GM12891 (cell line): ENCODE data around the gene SMTNL2.
"Not testable (repeated sequence)": the region's sequence is repeated elsewhere in the genome, so short reads cannot be mapped to it uniquely, and the experiment has no call there.

Experiments
- DNase-seq: peaks from one replicate; pipeline ENCODE4 v3.0.0; 2011; ENCODE audit warnings: low spot score; ENCODE audit not compliant: insufficient read length
- FAIRE-seq: peaks from 2 replicates; lab custom pipeline; 2011; peaks lifted over from hg19 to GRCh38; lab: Jason Lieb, UNC
- PAX5 ChIP-seq: IDR thresholded peaks from 2 replicates; pipeline ENCODE4 v1.6.1; 2011; ENCODE audit warnings: low read length, moderate library complexity, mild to moderate bottlenecking; ENCODE audit not compliant: insufficient read depth, severe bottlenecking
- POLR2A ChIP-seq: IDR thresholded peaks from 2 replicates; pipeline ENCODE4 v1.6.1; 2011; ENCODE audit warnings: low read depth, low read length, control low read depth
- POLR2AphosphoS5 ChIP-seq: IDR thresholded peaks from 2 replicates; pipeline ENCODE4 v1.6.1; 2011; ENCODE audit warnings: low read depth, low read length, control low read depth
- POU2F2 ChIP-seq: IDR thresholded peaks from 2 replicates; pipeline ENCODE4 v1.6.1; 2011; ENCODE audit warnings: low read depth, mild to moderate bottlenecking, control low read depth, low read length, moderate library complexity
- SPI1 ChIP-seq: IDR thresholded peaks from 2 replicates; pipeline ENCODE4 v1.6.1; 2011; ENCODE audit warnings: low read depth, low read length, control low read depth
- TAF1 ChIP-seq: IDR thresholded peaks from 2 replicates; pipeline ENCODE4 v1.6.1; 2011; ENCODE audit warnings: low read depth, low read length, control low read depth

Gene SMTNL2

GRCh38 chr17:4616476-4616875 is 32.1 kb downstream of the SMTNL2 start:
- no peak for TF ChIP-seq POLR2AphosphoS5
- TF ChIP-seq TAF1, result no peak
- no peak for TF ChIP-seq SPI1
- TF ChIP-seq PAX5, result no peak
- no peak for TF ChIP-seq POLR2A
- no peak for TF ChIP-seq POU2F2
- DNase-seq, result no peak
- no peak for FAIRE-seq

GRCh38 chr17:4617090-4617489 is 32.8 kb downstream of the SMTNL2 start:
- FAIRE-seq, result no peak
- DNase-seq, result no peak
- TF ChIP-seq POLR2AphosphoS5 (no peak), TAF1 (no peak)

GRCh38 chr17:4617590-4618351 is 33.4 kb downstream of the SMTNL2 start:
- FAIRE-seq, result no peak
- TF ChIP-seq TAF1 (no peak), SPI1 (no peak), POU2F2 (no peak), POLR2A (no peak), PAX5 (no peak), POLR2AphosphoS5 (no peak)
- no peak for DNase-seq

- DNase-seq (no peak), FAIRE-seq (no peak)
- TF ChIP-seq POU2F2, result no peak
- TF ChIP-seq SPI1, result no peak
- TF ChIP-seq PAX5, result no peak
- no peak for TF ChIP-seq TAF1
- no peak for TF ChIP-seq POLR2AphosphoS5
- TF ChIP-seq POLR2A, result no peak
Observed at GRCh38 chr17:4620531-4621101, 36.3 kb downstream of the SMTNL2 start.

- TF ChIP-seq POLR2A, result no peak
- TF ChIP-seq TAF1, result no peak
- TF ChIP-seq SPI1, result no peak
- no peak for TF ChIP-seq POLR2AphosphoS5
- no peak for TF ChIP-seq POU2F2
- no peak for TF ChIP-seq PAX5
- DNase-seq (no peak), FAIRE-seq (no peak)
Observed at GRCh38 chr17:4622375-4622774, 38.0 kb downstream of the SMTNL2 start.

- TF ChIP-seq SPI1 (no peak), TAF1 (no peak), POLR2A (no peak), POU2F2 (no peak)
- no peak for FAIRE-seq
- no peak for DNase-seq
Observed at GRCh38 chr17:4623249-4623648, 38.9 kb downstream of the SMTNL2 start.

GRCh38 chr17:4624451-4624911 is 40.2 kb downstream of the SMTNL2 start:
- FAIRE-seq, result peak; percentile 75
- DNase-seq, result not testable (repeated sequence)

GRCh38 chr17:4625181-4625617 is 40.9 kb downstream of the SMTNL2 start:
- peak; percentile 16 for FAIRE-seq
- DNase-seq, result no peak
- TF ChIP-seq TAF1 (no peak), POLR2A (no peak), SPI1 (no peak), POLR2AphosphoS5 (no peak), POU2F2 (no peak), PAX5 (no peak)

GRCh38 chr17:4626734-4627256 is 42.5 kb downstream of the SMTNL2 start:
- DNase-seq (no peak), FAIRE-seq (no peak)
- TF ChIP-seq POLR2AphosphoS5, result no peak
- no peak for TF ChIP-seq POU2F2
- no peak for TF ChIP-seq POLR2A
- TF ChIP-seq SPI1, result no peak
- TF ChIP-seq PAX5, result no peak
- TF ChIP-seq TAF1, result no peak

- FAIRE-seq, result no peak
- DNase-seq, result no peak
- TF ChIP-seq SPI1, result no peak
- no peak for TF ChIP-seq POU2F2
- no peak for TF ChIP-seq POLR2A
- TF ChIP-seq POLR2AphosphoS5, result no peak
- TF ChIP-seq TAF1, result no peak
- no peak for TF ChIP-seq PAX5
Observed at GRCh38 chr17:4631431-4631830, 47.1 kb downstream of the SMTNL2 start.
